ENCODE results near the gene ABCC3. TPM values are rescaled to one million over a fixed set of nuclear protein-coding genes. Genes with fewer than 3 reads are reported as not detected.

The ABCC3 gene
- total RNA-seq, 8 experiments from 2014 or later = 0.27 to 21.6 (median 0.90) TPM; not detected in 1

- peaks cover 53 to 54% of the 10 kb centered on the region in 2 donors for H3K4me1 ChIP-seq (replicated peaks in 1 of 2)
- in situ Hi-C loops (cut with MboI; ENCODE audit: low pct_unique_long_range_greater_than_20kb in 2 of 9, low sequenced_read_pairs in 9 of 9, unreplicated experiment in 9 of 9) = loop anchor here in 2 of 9 experiments (10.0 kb wide), 3 partner anchors 60 to 70 kb away; partner anchors contain the start of gene CACNA1G (in 1 of the 2)
- 20 to 100% (median 80%) methylated on average over 1 to 2 of the region's 7 CpGs; no CpG with 5 or more reads in 6 of the 10 experiments for WGBS, 10 experiments
Observed at GRCh38 chr17:50624321-50624934, 10.3 kb upstream of the ABCC3 start.

GRCh38 chr17:50625032-50625871, 9.4 kb upstream of the ABCC3 start:
- peaks cover 48 to 53% of the 10 kb centered on the region in 2 donors for H3K4me1 ChIP-seq (replicated peaks in 1 of 2)
- in situ Hi-C loops (cut with MboI; ENCODE audit: low pct_unique_long_range_greater_than_20kb in 2 of 9, low sequenced_read_pairs in 9 of 9, unreplicated experiment in 9 of 9) = loop anchor here in 3 of 9 experiments (5.0 to 10.0 kb wide), 4 partner anchors 60 to 70 kb away; partner anchors contain the start of gene CACNA1G (in 1 of the 3)
- no peak for ATAC-seq (replicated peaks in 6 of 8)
- 60 to 100% (median 70%) methylated on average over 1 to 6 of the region's 19 CpGs; no CpG with 5 or more reads in 3 of the 10 experiments for WGBS, 10 experiments
- no peak overlapping the region for H3K27ac ChIP-seq
- H3K4me3 ChIP-seq = no peak overlapping the region

More at GRCh38 chr17:50624321-50624934, 10.3 kb upstream of the ABCC3 start:
- H3K27ac ChIP-seq = no peak overlapping the region
- ATAC-seq (replicated peaks in 6 of 8) = no peak
- no peak overlapping the region for H3K4me3 ChIP-seq

- Histone ChIP-seq H3K4me3 (no peak overlapping the region), H3K4me1 (replicated peaks in 1 of 2) (peaks cover 43 to 51% of the 10 kb centered on the region in 2 donors), H3K27ac (no peak overlapping the region)
- in situ Hi-C loops (cut with MboI; ENCODE audit: low pct_unique_long_range_greater_than_20kb in 2 of 9, low sequenced_read_pairs in 9 of 9, unreplicated experiment in 9 of 9) = loop anchor here in 3 of 9 experiments (5.0 to 10.0 kb wide), 4 partner anchors 61 to 71 kb away; partner anchors contain the start of gene CACNA1G (in 1 of the 3)
- peak; percentile 68 to 98 (median 76) for ATAC-seq (replicated peaks in 6 of 8)
- 23 to 82% methylated on average over 2 to 8 of the region's 19 CpGs; no CpG with 5 or more reads in 8 of the 10 experiments for WGBS, 10 experiments
Observed at GRCh38 chr17:50626037-50626574, 8.6 kb upstream of the ABCC3 start.

- WGBS, 10 experiments = 54 to 100% (median 79%) methylated on average over 2 to 16 of the region's 17 CpGs
- H3K4me3 ChIP-seq = no peak overlapping the region
- in situ Hi-C loops (cut with MboI; ENCODE audit: low pct_unique_long_range_greater_than_20kb in 2 of 9, low sequenced_read_pairs in 9 of 9, unreplicated experiment in 9 of 9) = loop anchor here in 3 of 9 experiments (5.0 to 10.0 kb wide), 4 partner anchors 62 to 72 kb away; partner anchors contain the start of gene CACNA1G (in 1 of the 3)
- peaks cover 43 to 50% of the 10 kb centered on the region in 2 donors for H3K4me1 ChIP-seq (replicated peaks in 1 of 2)
- H3K27ac ChIP-seq = no peak overlapping the region
- ATAC-seq (replicated peaks in 6 of 8) = no peak
Observed at GRCh38 chr17:50627036-50627781, 7.5 kb upstream of the ABCC3 start.

- peak in 5 of 8 experiments; percentile 47 to 63 (median 53) for ATAC-seq (replicated peaks in 6 of 8)
- Histone ChIP-seq H3K4me3 (no peak overlapping the region), H3K27ac (no peak overlapping the region), H3K4me1 (replicated peaks in 1 of 2) (peaks cover 43 to 45% of the 10 kb centered on the region in 2 donors)
- in situ Hi-C loops (cut with MboI; ENCODE audit: low pct_unique_long_range_greater_than_20kb in 2 of 9, low sequenced_read_pairs in 9 of 9, unreplicated experiment in 9 of 9) = loop anchor here in 3 of 9 experiments (5.0 to 10.0 kb wide), 4 partner anchors 63 to 73 kb away; partner anchors contain the start of gene CACNA1G (in 1 of the 3)
- WGBS, 10 experiments = 0 to 80% (median 0%) methylated on average over 1 to 2 of the region's 17 CpGs; no CpG with 5 or more reads in 7 of the 10 experiments
Observed at GRCh38 chr17:50627782-50628601, 6.7 kb upstream of the ABCC3 start.

- Histone ChIP-seq H3K27ac (no peak overlapping the region), H3K4me1 (replicated peaks in 1 of 2) (peaks cover 45 to 47% of the 10 kb centered on the region in 2 donors), H3K4me3 (no peak overlapping the region)
- no peak for ATAC-seq (replicated peaks in 6 of 8)
- 0 to 94% (median 83%) methylated on average over 1 to 4 of the region's 6 CpGs; no CpG with 5 or more reads in 4 of the 10 experiments for WGBS, 10 experiments
- in situ Hi-C loops (cut with MboI; ENCODE audit: low pct_unique_long_range_greater_than_20kb in 2 of 9, low sequenced_read_pairs in 9 of 9, unreplicated experiment in 9 of 9) = loop anchor here in 3 of 9 experiments (5.0 to 10.0 kb wide), 4 partner anchors 65 to 75 kb away; partner anchors contain the start of gene CACNA1G (in 1 of the 3)
Observed at GRCh38 chr17:50629902-50630301, 4.8 kb upstream of the ABCC3 start.

- in situ Hi-C loops (cut with MboI; ENCODE audit: low pct_unique_long_range_greater_than_20kb in 2 of 9, low sequenced_read_pairs in 9 of 9, unreplicated experiment in 9 of 9) = no loop called here
- WGBS, 10 experiments = 10 to 100% (median 55%) methylated on average over 1 to 4 of the region's 7 CpGs; no CpG with 5 or more reads in 3 of the 10 experiments
- no peak overlapping the region for H3K4me3 ChIP-seq
- H3K27ac ChIP-seq = no peak overlapping the region
- ATAC-seq (replicated peaks in 6 of 8) = peak in 4 of 8 experiments; percentile 4 to 40 (median 11)
- peaks cover 41 to 45% of the 10 kb centered on the region in 2 donors for H3K4me1 ChIP-seq (replicated peaks in 1 of 2)
Observed at GRCh38 chr17:50630524-50631194, 4.0 kb upstream of the ABCC3 start.

GRCh38 chr17:50631195-50631907, 3.3 kb upstream of the ABCC3 start:
- Histone ChIP-seq H3K27ac (no peak overlapping the region), H3K4me3 (no peak overlapping the region), H3K4me1 (replicated peaks in 1 of 2) (peaks cover 34 to 38% of the 10 kb centered on the region in 2 donors)
- WGBS, 10 experiments = 0 to 63% (median 10%) methylated on average over 1 to 5 of the region's 11 CpGs; no CpG with 5 or more reads in 4 of the 10 experiments
- in situ Hi-C loops (cut with MboI; ENCODE audit: low pct_unique_long_range_greater_than_20kb in 2 of 9, low sequenced_read_pairs in 9 of 9, unreplicated experiment in 9 of 9) = no loop called here
- peak in 4 of 8 experiments; percentile 17 to 51 (median 49) for ATAC-seq (replicated peaks in 6 of 8)

GRCh38 chr17:50631908-50632571, 2.6 kb upstream of the ABCC3 start:
- Histone ChIP-seq H3K27ac (no peak overlapping the region), H3K4me3 (no peak overlapping the region), H3K4me1 (replicated peaks in 1 of 2) (peaks cover 34 to 38% of the 10 kb centered on the region in 2 donors)
- in situ Hi-C loops (cut with MboI; ENCODE audit: low pct_unique_long_range_greater_than_20kb in 2 of 9, low sequenced_read_pairs in 9 of 9, unreplicated experiment in 9 of 9) = no loop called here
- 50 to 100% (median 62%) methylated on average over 1 to 9 of the region's 9 CpGs; no CpG with 5 or more reads in 5 of the 10 experiments for WGBS, 10 experiments
- no peak for ATAC-seq (replicated peaks in 6 of 8)

GRCh38 chr17:50632637-50633036, 2.0 kb upstream of the ABCC3 start:
- Histone ChIP-seq H3K27ac (no peak overlapping the region), H3K4me3 (no peak overlapping the region), H3K4me1 (replicated peaks in 1 of 2) (peaks cover 29 to 35% of the 10 kb centered on the region in 2 donors)
- in situ Hi-C loops (cut with MboI; ENCODE audit: low pct_unique_long_range_greater_than_20kb in 2 of 9, low sequenced_read_pairs in 9 of 9, unreplicated experiment in 9 of 9) = no loop called here
- WGBS, 10 experiments = 60 to 100% (median 86%) methylated on average over 1 to 3 of the region's 5 CpGs; no CpG with 5 or more reads in 4 of the 10 experiments
- no peak for ATAC-seq (replicated peaks in 6 of 8)
